NCI-H1694 treated with DMSO at 0.1 percent for 48 hours (cell line): ENCODE data around the gene C11orf21.
"Not testable (repeated sequence)": the region's sequence is repeated elsewhere in the genome, so short reads cannot be mapped to it uniquely, and the experiment has no call there.

Source experiments
- DNase-seq: peaks from one replicate; lab custom pipeline; 2025; lab: John Stamatoyannopoulos, UW

The C11orf21 gene

GRCh38 chr11:2295971-2296912, 5.5 kb downstream of the C11orf21 start:
- no peak for DNase-seq

DNA sequence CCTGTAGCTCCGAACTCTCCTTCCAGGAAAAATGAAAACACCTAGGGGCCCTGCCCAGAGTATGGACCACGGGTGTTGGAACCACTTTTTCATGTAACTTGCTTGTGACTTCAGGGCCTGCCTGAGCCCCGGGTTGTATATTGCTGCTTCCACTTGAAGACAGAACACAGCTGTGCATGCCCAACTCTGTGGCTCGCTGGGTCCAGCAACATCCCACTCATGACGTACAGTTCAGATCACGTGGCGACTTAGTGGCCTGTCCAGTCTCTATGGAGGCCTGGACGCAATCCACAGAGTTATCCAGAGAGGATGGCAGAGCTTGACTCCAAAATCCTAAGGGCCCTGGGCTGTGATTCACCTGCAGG, 6.8 kb downstream of the C11orf21 start:
- DNase-seq: no peak

- no peak for DNase-seq
Measured at GRCh38 chr11:2293984-2294925, 7.5 kb downstream of the C11orf21 start.

- no peak for DNase-seq
Measured at GRCh38 chr11:2293531-2293971, 8.2 kb downstream of the C11orf21 start.

GRCh38 chr11:2290351-2290841, 11.3 kb downstream of the C11orf21 start:
- DNase-seq: no peak

GRCh38 chr11:2289859-2290258, 11.9 kb downstream of the C11orf21 start:
- no peak for DNase-seq

DNA sequence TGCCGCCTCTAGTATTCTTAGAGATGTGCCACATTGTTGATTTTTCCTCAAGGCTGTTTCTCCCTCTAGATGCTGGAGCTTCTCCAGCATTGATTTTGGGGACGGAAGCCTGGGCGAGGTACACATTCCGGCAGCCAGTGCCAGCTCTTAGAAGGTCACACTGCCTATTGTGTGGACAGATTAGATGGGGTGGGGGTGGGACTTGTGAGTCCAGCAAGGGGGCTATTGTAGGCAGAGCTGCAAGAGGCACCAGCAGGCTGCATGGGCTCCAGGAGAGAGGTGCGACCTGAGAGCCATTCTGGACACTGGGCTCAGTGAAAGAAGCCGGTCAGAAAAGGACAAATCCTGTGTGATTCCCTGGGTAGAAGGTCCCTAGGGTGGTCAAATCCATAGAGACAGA, 12.4 kb downstream of the C11orf21 start:
- DNase-seq: no peak

- DNase-seq: no peak
Measured at GRCh38 chr11:2287091-2287490, 14.6 kb downstream of the C11orf21 start.

- DNase-seq: not testable (repeated sequence)
Measured at GRCh38 chr11:2286350-2286749, 15.4 kb downstream of the C11orf21 start.

GRCh38 chr11:2280208-2280607, 21.5 kb downstream of the C11orf21 start:
- DNase-seq: no peak

DNA sequence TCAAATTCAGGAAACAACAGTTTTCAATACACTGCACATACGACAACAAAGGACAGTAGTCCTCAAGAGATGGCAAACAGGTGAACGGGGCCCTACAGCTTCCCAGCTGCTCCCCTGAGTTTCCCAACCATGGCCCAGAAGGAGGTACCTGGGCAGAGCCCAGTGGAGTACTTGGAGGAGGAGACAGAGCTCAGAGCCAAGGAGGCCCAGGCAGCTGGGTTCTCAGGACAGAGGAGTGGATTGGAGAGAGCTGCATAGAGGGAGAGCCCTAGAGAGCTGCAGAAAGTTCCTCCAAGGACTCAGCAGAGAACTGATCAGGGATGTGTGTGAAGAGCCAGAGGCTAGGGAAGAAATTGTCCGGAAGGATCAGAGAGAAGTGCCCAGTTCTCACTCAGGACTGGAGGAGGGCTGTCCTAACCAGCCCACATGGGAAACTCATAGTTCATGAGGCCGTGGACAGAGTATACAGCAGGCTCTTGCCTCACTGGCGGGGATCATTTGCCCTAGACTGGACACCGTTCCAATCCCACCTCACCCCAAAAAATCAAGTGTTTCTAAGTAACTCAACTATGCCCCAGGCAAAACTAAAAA, 23.7 kb downstream of the C11orf21 start:
- no peak for DNase-seq

GRCh38 chr11:2277008-2277346, 24.7 kb downstream of the C11orf21 start:
- no peak for DNase-seq

DNA sequence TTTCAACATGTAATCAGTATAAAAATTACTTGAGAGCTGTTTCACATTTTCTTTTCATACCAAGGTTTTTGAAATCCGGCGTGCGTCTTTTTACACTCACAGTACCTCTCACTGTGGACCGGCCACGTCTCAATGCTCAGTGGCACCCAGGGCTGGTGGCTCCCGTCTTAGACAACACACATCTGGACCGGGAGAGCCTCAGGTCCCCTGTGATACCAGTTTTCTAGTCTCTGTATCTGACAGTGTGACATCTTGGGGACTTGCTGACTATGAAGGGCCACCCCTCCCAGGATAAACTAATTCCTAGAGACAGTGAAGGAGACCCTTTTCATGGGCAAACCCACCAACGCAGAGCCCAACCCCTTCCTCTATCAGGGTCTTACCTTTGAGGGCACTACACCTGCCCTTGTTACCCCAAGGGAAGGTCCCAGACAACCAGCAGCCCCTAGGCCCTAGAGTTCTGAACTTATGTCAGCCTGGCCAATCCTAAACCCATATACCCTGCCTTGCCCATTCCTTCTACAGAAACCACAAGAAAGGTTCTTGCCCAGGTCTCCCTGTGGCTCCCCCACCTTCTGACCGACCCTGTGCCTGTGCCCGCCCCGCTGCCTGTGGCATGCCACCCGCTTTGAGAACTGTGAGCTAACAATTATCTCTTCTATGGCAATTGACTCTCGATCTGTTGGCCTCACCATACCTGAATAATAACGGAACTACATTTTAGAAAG, 25.3 kb downstream of the C11orf21 start:
- no peak for DNase-seq

DNA sequence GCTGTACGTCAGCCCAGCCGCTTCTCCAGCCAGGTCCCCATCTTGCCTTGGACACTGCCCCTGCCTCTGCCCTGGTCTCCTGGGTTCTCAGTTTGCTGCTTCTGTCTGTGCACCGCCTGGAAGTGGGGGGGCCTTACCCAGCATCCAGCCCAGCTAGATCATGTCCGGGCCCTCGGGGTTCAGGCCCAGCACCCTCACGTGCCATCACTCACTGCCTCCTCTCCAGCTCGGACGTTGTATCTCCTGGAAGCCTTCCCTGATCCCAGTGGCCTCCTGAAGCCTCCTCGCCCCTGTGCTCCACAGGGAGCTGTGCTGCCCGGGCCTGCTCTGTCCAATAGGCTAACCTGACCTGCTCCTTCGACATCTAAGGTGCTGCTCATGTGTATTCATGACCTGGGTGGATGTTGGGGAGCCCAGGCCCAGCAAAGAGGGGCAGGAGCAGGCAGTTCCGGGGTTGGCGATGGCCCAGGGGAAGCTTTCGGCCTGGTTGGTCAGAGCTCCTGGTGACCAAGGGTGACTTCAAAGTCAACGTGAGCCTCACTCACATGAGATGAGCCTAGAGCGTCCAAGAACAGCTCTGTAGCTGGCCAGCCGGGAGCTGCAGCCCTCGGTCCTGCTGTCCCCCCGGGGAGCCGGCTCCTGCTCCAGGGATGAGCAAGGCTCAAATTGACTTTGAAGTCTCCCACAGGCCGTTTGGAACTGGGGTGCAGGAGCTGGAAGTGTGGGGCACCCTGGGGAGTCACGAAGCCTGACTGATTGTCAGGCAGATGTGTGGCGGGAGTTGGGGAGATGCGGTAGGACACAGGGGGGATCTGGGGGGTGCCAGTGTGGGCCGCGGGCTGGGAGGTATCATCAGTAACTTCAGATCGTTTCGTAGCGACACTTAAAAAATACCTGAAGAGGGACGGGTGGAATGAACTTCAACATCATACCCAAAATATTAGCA, 26.1 kb downstream of the C11orf21 start:
- DNase-seq: no peak

GRCh38 chr11:2273771-2274170, 27.9 kb downstream of the C11orf21 start:
- no peak for DNase-seq

GRCh38 chr11:2273311-2273710, 28.4 kb downstream of the C11orf21 start:
- DNase-seq: no peak

DNA sequence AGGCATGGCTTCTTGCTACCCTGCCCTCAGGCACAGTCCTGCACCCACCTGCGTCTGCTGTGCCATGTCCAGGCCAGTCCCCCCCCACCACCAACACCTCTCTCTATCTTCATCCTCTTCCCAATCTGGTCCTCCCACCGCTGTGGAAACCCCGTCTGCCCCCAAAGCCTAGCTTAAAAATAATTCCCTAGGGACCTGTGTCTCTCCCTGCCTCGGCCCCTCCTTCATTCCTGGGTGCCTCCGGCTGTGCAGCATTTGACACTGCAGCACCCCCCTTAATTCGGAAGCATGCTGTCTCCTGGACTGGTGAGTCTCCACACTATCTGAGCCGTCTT, 28.8 kb downstream of the C11orf21 start:
- DNase-seq: no peak

- DNase-seq: no peak
Measured at GRCh38 chr11:2272228-2272945, 29.3 kb downstream of the C11orf21 start.

GRCh38 chr11:2271327-2272227, 30.1 kb downstream of the C11orf21 start:
- no peak for DNase-seq
